ENCODE measurements around the gene LTV1. TPM values are rescaled to one million over a fixed set of nuclear protein-coding genes. Genes with fewer than 3 reads are reported as not detected.

LTV1 gene
- total and polyA plus RNA-seq, 2 of the 8 experiments (the other 6 are each of a cell fraction or from before 2014, with no cell fraction given): 8.0 to 46.9 TPM

GRCh38 chr6:143822584-143823024, 20.5 kb upstream of the LTV1 start (continued):
- TF ChIP-seq CHD7 (IDR thresholded peaks at IDR 0.05; ENCODE audit: insufficient replicate concordance, low read length): no peak

Measured in H1 (cell line).